GM21619 (cell line): ENCODE measurements around the gene GLUD2.
"Not testable (repeated sequence)": the region's sequence is repeated elsewhere in the genome, so short reads cannot be mapped to it uniquely, and the experiment has no call there.

Source experiments
- ATAC-seq: cut with Tn5 transposase; IDR thresholded peaks from one replicate; pipeline ENCODE4 v1.9.1; 2021; ENCODE audit not compliant: unreplicated experiment

Gene GLUD2

GRCh38 chrX:121047441-121048419, at the start of gene GLUD2:
Gene GLUD2, plus strand, starts transcription at chrX:121047610. Its CDS starts 75 bp downstream, at chrX:121047685.
- ATAC-seq: not testable (repeated sequence)

GRCh38 chrX:120999413-120999812, 48.0 kb upstream of the GLUD2 start:
- no peak for ATAC-seq

GRCh38 chrX:121000589-121000988, 46.8 kb upstream of the GLUD2 start:
- ATAC-seq: no peak

- no peak for ATAC-seq
These were observed 38.5 kb upstream of the GLUD2 start for GRCh38 chrX:121008920-121009319.

- ATAC-seq: no peak
These were observed 37.6 kb upstream of the GLUD2 start for GRCh38 chrX:121009764-121010163.

- ATAC-seq: no peak
These were observed 37.2 kb upstream of the GLUD2 start for GRCh38 chrX:121010218-121010617.

GRCh38 chrX:121011254-121011653, 36.2 kb upstream of the GLUD2 start:
- ATAC-seq: no peak

- no peak for ATAC-seq
These were observed 33.4 kb upstream of the GLUD2 start for GRCh38 chrX:121013897-121014455.

- no peak for ATAC-seq
These were observed 32.6 kb upstream of the GLUD2 start for GRCh38 chrX:121014826-121015225.

GRCh38 chrX:121028419-121028818, 19.0 kb upstream of the GLUD2 start:
- no peak for ATAC-seq

GRCh38 chrX:121030083-121030482, 17.3 kb upstream of the GLUD2 start:
- no peak for ATAC-seq

GRCh38 chrX:121032531-121032930, 14.9 kb upstream of the GLUD2 start:
- no peak for ATAC-seq

GRCh38 chrX:121036137-121036536, 11.3 kb upstream of the GLUD2 start:
- ATAC-seq: no peak

GRCh38 chrX:121036951-121037350, 10.5 kb upstream of the GLUD2 start:
- ATAC-seq: no peak

- no peak for ATAC-seq
These were observed 3.4 kb downstream of the GLUD2 start for GRCh38 chrX:121050781-121051180.

GRCh38 chrX:121052122-121052521, 4.7 kb downstream of the GLUD2 start:
- no peak for ATAC-seq

- no peak for ATAC-seq
These were observed 14.9 kb downstream of the GLUD2 start for GRCh38 chrX:121062289-121062688.

GRCh38 chrX:121064579-121064978, 17.2 kb downstream of the GLUD2 start:
- ATAC-seq: no peak

- not testable (repeated sequence) for ATAC-seq
These were observed 36.8 kb downstream of the GLUD2 start for GRCh38 chrX:121084247-121084646.

GRCh38 chrX:121084903-121085611, 37.6 kb downstream of the GLUD2 start:
- no peak for ATAC-seq

- no peak for ATAC-seq
These were observed 38.2 kb downstream of the GLUD2 start for GRCh38 chrX:121085612-121086010.

- ATAC-seq: no peak
These were observed 45.6 kb downstream of the GLUD2 start for GRCh38 chrX:121093011-121093410.
